Left ventricle myocardium inferior (tissue), 1 donor: ENCODE data around the gene EEF2KMT. TPM values are rescaled to one million over a fixed set of nuclear protein-coding genes. Genes with fewer than 3 reads are reported as not detected.
A peak's percentile ranks its signal among the peaks of the same experiment; 100 is the strongest.
"Not testable (repeated sequence)": the region's sequence is repeated elsewhere in the genome, so short reads cannot be mapped to it uniquely, and the experiment has no call there.

ENCODE experiments used
- DNase-seq: peaks from one replicate; pipeline ENCODE4 v3.0.0-alpha.2; 2020
- H3K27ac ChIP-seq: fragments of 200-600 bp; replicated peaks from 2 replicates; pipeline ENCODE4 v1.8.0; 2021
- H3K27me3 ChIP-seq: fragments of 200-600 bp; 2 replicates; pipeline ENCODE4 v1.8.0; 2021; ENCODE audit warnings: low read depth
- H3K36me3 ChIP-seq: fragments of 200-600 bp; 2 replicates; pipeline ENCODE4 v1.8.0; 2021
- H3K4me1 ChIP-seq: fragments of 200-600 bp; 2 replicates; pipeline ENCODE4 v1.8.0; 2021
- H3K4me3 ChIP-seq: fragments of 200-600 bp; 2 replicates; pipeline ENCODE4 v1.8.0; 2021; ENCODE audit warnings: mild to moderate bottlenecking, moderate library complexity
- H3K9me3 ChIP-seq: fragments of 200-600 bp; replicated peaks from 2 replicates; pipeline ENCODE4 v1.8.0; 2021
- CTCF ChIP-seq: fragments of 200-600 bp; IDR thresholded peaks from 2 replicates; pipeline ENCODE4 v1.8.0; 2021; ENCODE audit warnings: antibody characterized with exemption, mild to moderate bottlenecking, borderline replicate concordance
- intact Hi-C: fragments of 100-400 bp; cut with micrococcal nuclease; formaldehyde crosslinking; loops from one replicate; pipeline ENCODE4 v1.11.0; 2022
- long read RNA-seq: library from polyadenylated mRNA; unstranded; transcript quantifications from one replicate; pipeline ENCODE4 v2.0.0, GENCODE V29; 2021
- total RNA-seq: library from RNA; stranded (reverse); fragmentation: NEBNext Ultra II Directional; extraction: Animal tissue kit (Norgen Biotek cat#: 25700); gene quantifications from one replicate; pipeline ENCODE4 v1.2.1, GENCODE V29; 2021
- donor health status: DM: no; HTN: yes; CAD: no; lungs with severe emphysema.

Gene EEF2KMT
- 7.3 TPM for total RNA-seq
- long read RNA-seq, transcript EEF2KMT-201 (8 exons, 2,390 nt): major isoform, 17 of 37 reads
- long read RNA-seq, partial matches to known transcripts: 0 of 37 reads
- long read RNA-seq, other reads (novel, unspliced or antisense): 15 of 37 reads

GRCh38 chr16:5097470-5098220 is at the start of gene EEF2KMT:
EEF2KMT (minus strand) TSS chr16:5097795; CDS start chr16:5097739, 56 bp downstream.
- H3K9me3 ChIP-seq, H3K36me3 ChIP-seq, intact Hi-C loops, H3K27me3 ChIP-seq: not testable (repeated sequence)
- peak; percentile 99 for DNase-seq
- Histone ChIP-seq H3K4me3 (peak within 1 kb of the TSS; percentile 89), H3K4me1 (peaks cover 18% of the 10 kb centered on the region), H3K27ac (peak within 1 kb of the TSS; percentile 90)

GRCh38 chr16:5144621-5144956 is 47.0 kb upstream of the EEF2KMT start:
- DNase-seq, H3K4me3 ChIP-seq, intact Hi-C loops: not testable (repeated sequence)

GRCh38 chr16:5143761-5144620 is 46.4 kb upstream of the EEF2KMT start:
- Histone ChIP-seq H3K27me3 (peaks cover 47% of the 10 kb centered on the region), H3K4me3 (no peak overlapping the region), H3K4me1 (no peaks in the 10 kb centered on the region), H3K27ac (no peak overlapping the region), H3K9me3 (no peaks in the 10 kb centered on the region), H3K36me3 (no peaks in the 10 kb centered on the region)
- no peak for DNase-seq
- intact Hi-C loops: no loop called here
- TF ChIP-seq CTCF: no peak

More at GRCh38 chr16:5144621-5144956, 47.0 kb upstream of the EEF2KMT start:
- not testable (repeated sequence) for H3K36me3 ChIP-seq, H3K4me1 ChIP-seq, H3K27ac ChIP-seq, H3K9me3 ChIP-seq
- H3K27me3 ChIP-seq: peaks cover 45% of the 10 kb centered on the region

GRCh38 chr16:5140151-5140550 is 42.6 kb upstream of the EEF2KMT start:
- intact Hi-C loops, DNase-seq, H3K27ac ChIP-seq, H3K4me1 ChIP-seq, H3K36me3 ChIP-seq, H3K4me3 ChIP-seq, H3K9me3 ChIP-seq: not testable (repeated sequence)
- peaks cover 37% of the 10 kb centered on the region for H3K27me3 ChIP-seq

GRCh38 chr16:5134739-5135452 is 37.3 kb upstream of the EEF2KMT start:
- H3K4me1 ChIP-seq, H3K4me3 ChIP-seq, H3K27ac ChIP-seq, H3K9me3 ChIP-seq, H3K36me3 ChIP-seq, intact Hi-C loops, DNase-seq: not testable (repeated sequence)
- H3K27me3 ChIP-seq: peaks cover 27% of the 10 kb centered on the region

GRCh38 chr16:5132915-5133600 is 35.5 kb upstream of the EEF2KMT start:
- peaks cover 23% of the 10 kb centered on the region for H3K27me3 ChIP-seq
- H3K9me3 ChIP-seq, intact Hi-C loops, DNase-seq, H3K4me1 ChIP-seq, H3K4me3 ChIP-seq, H3K36me3 ChIP-seq, H3K27ac ChIP-seq: not testable (repeated sequence)

- DNase-seq, intact Hi-C loops: not testable (repeated sequence)
Observed at GRCh38 chr16:5131467-5132004, 33.9 kb upstream of the EEF2KMT start.

GRCh38 chr16:5117300-5118087 is 19.9 kb upstream of the EEF2KMT start:
- intact Hi-C loops, H3K9me3 ChIP-seq, H3K36me3 ChIP-seq, H3K27me3 ChIP-seq, H3K27ac ChIP-seq: not testable (repeated sequence)
- H3K4me3 ChIP-seq: peak overlapping the region; percentile 54
- peak; percentile 45 for DNase-seq
- H3K4me1 ChIP-seq: peaks cover 12% of the 10 kb centered on the region

More at GRCh38 chr16:5131467-5132004, 33.9 kb upstream of the EEF2KMT start:
- H3K4me3 ChIP-seq, H3K36me3 ChIP-seq, H3K27ac ChIP-seq, H3K4me1 ChIP-seq, H3K9me3 ChIP-seq: not testable (repeated sequence)
- peaks cover 26% of the 10 kb centered on the region for H3K27me3 ChIP-seq

GRCh38 chr16:5116780-5117295 is 19.2 kb upstream of the EEF2KMT start:
- intact Hi-C loops: not testable (repeated sequence)
- H3K4me3 ChIP-seq: peak overlapping the region; percentile 54

GRCh38 chr16:5110933-5111332 is 13.3 kb upstream of the EEF2KMT start:
- H3K27ac ChIP-seq, DNase-seq, H3K9me3 ChIP-seq, H3K36me3 ChIP-seq, H3K4me3 ChIP-seq, H3K4me1 ChIP-seq, intact Hi-C loops, H3K27me3 ChIP-seq: not testable (repeated sequence)

More at GRCh38 chr16:5116780-5117295, 19.2 kb upstream of the EEF2KMT start:
- H3K27ac ChIP-seq, H3K9me3 ChIP-seq, H3K27me3 ChIP-seq, DNase-seq, H3K36me3 ChIP-seq: not testable (repeated sequence)
- H3K4me1 ChIP-seq: peaks cover 12% of the 10 kb centered on the region
